ENCODE measurements around the gene HCN2. TPM values are rescaled to one million over a fixed set of nuclear protein-coding genes. Genes with fewer than 3 reads are reported as not detected.

HCN2 gene
- total and polyA plus RNA-seq, 9 of the 15 experiments (the other 6 are each of a cell fraction or from before 2014, with no cell fraction given): 0.29 to 4.2 (median 0.82) TPM; not detected in 2

DNA sequence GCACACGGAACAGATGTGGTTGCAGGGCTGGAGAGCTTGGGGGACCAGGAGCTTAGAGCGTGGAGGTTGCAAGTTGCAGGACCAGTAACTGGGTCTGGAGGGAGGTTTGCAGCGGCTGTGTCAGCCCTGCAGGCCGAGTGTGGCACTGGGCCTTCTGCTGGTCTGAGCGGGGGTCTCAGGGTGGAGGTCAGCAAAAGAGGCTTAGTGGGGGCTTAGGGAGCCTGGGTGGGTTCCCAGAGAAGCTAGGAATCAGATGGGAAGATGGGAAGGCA, 5.8 kb upstream of the HCN2 start (continued):
- TF ChIP-seq POLR2B (IDR thresholded peaks at IDR 0.05; ENCODE audit: low read depth, partially characterized antibody) (peak; percentile 79), BRCA1 (IDR thresholded peaks at IDR 0.05) (no peak), BRCA1 (CRISPR knock-in tag; IDR thresholded peaks at IDR 0.05) (no peak), NFIC (IDR thresholded peaks at IDR 0.05) (0 out of 2 replicates have a peak, but pooled peaks have one; percentile 3), BHLHE40 (IDR thresholded peaks at IDR 0.05; ENCODE audit: low read length) (no peak), CBFB (CRISPR knock-in tag; IDR thresholded peaks at IDR 0.05) (no peak), ZBTB17 (CRISPR knock-in tag; IDR thresholded peaks at IDR 0.05) (peak; percentile 53; the same call in 1 of the 2 replicates)
- TF ChIP-seq, protein P1, sequence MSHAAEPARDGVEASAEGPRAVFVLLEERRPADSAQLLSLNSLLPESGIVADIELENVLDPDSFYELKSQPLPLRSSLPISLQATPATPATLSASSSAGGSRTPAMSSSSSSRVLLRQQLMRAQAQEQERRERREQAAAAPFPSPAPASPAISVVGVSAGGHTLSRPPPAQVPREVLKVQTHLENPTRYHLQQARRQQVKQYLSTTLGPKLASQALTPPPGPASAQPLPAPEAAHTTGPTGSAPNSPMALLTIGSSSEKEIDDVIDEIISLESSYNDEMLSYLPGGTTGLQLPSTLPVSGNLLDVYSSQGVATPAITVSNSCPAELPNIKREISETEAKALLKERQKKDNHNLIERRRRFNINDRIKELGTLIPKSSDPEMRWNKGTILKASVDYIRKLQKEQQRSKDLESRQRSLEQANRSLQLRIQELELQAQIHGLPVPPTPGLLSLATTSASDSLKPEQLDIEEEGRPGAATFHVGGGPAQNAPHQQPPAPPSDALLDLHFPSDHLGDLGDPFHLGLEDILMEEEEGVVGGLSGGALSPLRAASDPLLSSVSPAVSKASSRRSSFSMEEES (CRISPR knock-in tag; IDR thresholded peaks at IDR 0.05): no peak

DNA sequence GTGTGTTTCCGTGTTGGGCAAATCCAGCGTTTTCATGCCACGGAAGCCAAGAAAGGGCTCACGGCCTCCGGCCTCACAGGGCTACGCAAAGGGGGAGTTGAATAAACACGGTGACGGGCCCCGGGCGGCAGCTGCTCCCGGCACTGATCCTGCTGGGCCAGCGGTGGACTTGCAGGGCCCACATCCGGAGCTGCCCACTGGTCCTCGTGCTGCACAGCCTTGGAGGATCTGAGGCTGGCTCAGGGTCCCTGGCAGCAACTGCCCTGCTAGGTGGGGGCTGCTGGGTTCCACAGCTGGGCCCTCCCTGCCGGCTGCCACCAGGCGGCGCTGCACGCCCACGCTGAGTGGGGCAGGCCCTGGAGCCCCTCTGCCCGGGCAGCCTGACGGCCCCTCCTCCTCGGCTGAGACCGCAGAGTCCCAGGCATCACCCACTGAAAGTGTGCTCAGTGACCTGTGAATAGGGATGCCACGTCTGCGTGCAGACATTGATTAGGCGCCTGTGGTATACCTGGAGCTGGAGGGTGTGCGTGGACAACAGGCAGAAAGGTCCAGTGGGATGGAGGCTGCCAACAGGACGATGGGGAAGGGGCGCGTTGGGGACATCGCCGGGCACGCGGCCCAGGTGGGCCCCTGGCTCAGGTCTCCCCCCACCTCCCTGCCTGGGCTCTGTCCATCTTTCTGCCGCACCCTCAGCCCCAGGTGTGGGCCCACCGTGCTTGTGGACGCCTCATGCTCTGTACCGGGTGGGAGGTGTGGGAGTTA, 5.3 kb upstream of the HCN2 start:
- POLR2A ChIA-PET: interaction anchor here (0.8 to 3.1 kb wide), 6 partner anchors 10 to 53 kb away, joined by 3 to 41 read pairs (median 6); partner anchors contain the start of genes BSG and CDC34
- TF ChIP-seq TAF9B (IDR thresholded peaks at IDR 0.05; ENCODE audit: partially characterized antibody) (no peak), SRSF3 (IDR thresholded peaks at IDR 0.05; ENCODE audit: insufficient read depth, low read length) (no peak), DPF2 (IDR thresholded peaks at IDR 0.05) (no peak), XRCC5 (IDR thresholded peaks at IDR 0.05; ENCODE audit: low read depth, low read length) (peak; percentile 26; the same call in 1 of the 2 replicates), RB1 (IDR thresholded peaks at IDR 0.05; ENCODE audit: low read depth) (peak; percentile 83), ADNP (tag; IDR thresholded peaks at IDR 0.05) (no peak), ZNF12 (CRISPR knock-in tag; IDR thresholded peaks at IDR 0.05) (peak; percentile 63; the same call in 1 of the 2 replicates), CBFB (CRISPR knock-in tag; IDR thresholded peaks at IDR 0.05) (0 out of 2 replicates have a peak, but pooled peaks have one; percentile 40), BACH1 (tag; IDR thresholded peaks at IDR 0.05) (no peak), ELF2 (CRISPR knock-in tag; IDR thresholded peaks at IDR 0.05) (no peak)
- TF ChIP-seq, protein P2, sequence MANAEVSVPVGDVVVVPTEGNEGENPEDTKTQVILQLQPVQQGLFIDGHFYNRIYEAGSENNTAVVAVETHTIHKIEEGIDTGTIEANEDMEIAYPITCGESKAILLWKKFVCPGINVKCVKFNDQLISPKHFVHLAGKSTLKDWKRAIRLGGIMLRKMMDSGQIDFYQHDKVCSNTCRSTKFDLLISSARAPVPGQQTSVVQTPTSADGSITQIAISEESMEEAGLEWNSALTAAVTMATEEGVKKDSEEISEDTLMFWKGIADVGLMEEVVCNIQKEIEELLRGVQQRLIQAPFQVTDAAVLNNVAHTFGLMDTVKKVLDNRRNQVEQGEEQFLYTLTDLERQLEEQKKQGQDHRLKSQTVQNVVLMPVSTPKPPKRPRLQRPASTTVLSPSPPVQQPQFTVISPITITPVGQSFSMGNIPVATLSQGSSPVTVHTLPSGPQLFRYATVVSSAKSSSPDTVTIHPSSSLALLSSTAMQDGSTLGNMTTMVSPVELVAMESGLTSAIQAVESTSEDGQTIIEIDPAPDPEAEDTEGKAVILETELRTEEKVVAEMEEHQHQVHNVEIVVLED (CRISPR knock-in tag; IDR thresholded peaks at IDR 0.05): no peak

More for the DNA sequence above, 5.3 kb upstream of the HCN2 start:
- no peak overlapping the region for H3K4me3 ChIP-seq
- peak; percentile 29 for FAIRE-seq
- H3K9me3 ChIP-seq (replicated peaks; ENCODE audit: control insufficient read depth, insufficient read depth, low read depth, low read length): no peaks in the 10 kb centered on the region
- peak; percentile 69 to 75 (median 72) for DNase-seq (ENCODE audit: extremely low read depth in 1 of 4, low spot score in 3 of 4)
- no peaks in the 10 kb centered on the region for H3K9me1 ChIP-seq (ENCODE audit: control insufficient read depth, insufficient read depth, low read length)
- no peak overlapping the region; a peak in 1 of 4 replicates for H3K9ac ChIP-seq (ENCODE audit: insufficient read depth in 1 of 2, low read depth in 2 of 2, low read length in 2 of 2)
- peaks cover 3 to 88% of the 10 kb centered on the region in 2 experiments; a peak in 3 of 5 replicates for H3K4me1 ChIP-seq (replicated peaks in 1 of 2; ENCODE audit: control insufficient read depth in 2 of 2, insufficient read depth in 2 of 2, low read length in 2 of 2)
- H3K27ac ChIP-seq (ENCODE audit: extremely low read depth, low read depth, low read length): no peak overlapping the region
- H3K27me3 ChIP-seq (ENCODE audit: control insufficient read depth in 2 of 2, insufficient read depth in 2 of 2, low read length in 2 of 2): no peaks in the 10 kb centered on the region
- BruUV-seq (replicated peaks): no TSS peak
- peak; percentile 90 for ATAC-seq
- peaks cover 28% of the 10 kb centered on the region for H4K20me1 ChIP-seq (replicated peaks; ENCODE audit: control insufficient read depth, insufficient read depth, low read length)
- no peak overlapping the region for H3K4me2 ChIP-seq (ENCODE audit: insufficient read depth, low read length)
- peaks cover 38% of the 10 kb centered on the region; the same call in 1 of the 3 replicates for H3K36me3 ChIP-seq (ENCODE audit: control insufficient read depth, insufficient read depth, low read length)
- CTCF ChIA-PET (ENCODE audit: low intra/inter-chr PET ratio): interaction anchor here (1.1 kb wide), 1 partner anchor 150 kb away, joined by 4 read pairs; no protein-coding TSS in a partner anchor
- peaks cover 12% of the 10 kb centered on the region for H3K79me2 ChIP-seq (ENCODE audit: control insufficient read depth, insufficient read depth, low read length)
- in situ Hi-C loops (cut with MboI): no loop called here
- intact Hi-C loops (cut with micrococcal nuclease): loop anchor here (10.0 kb wide), 2 partner anchors 50 to 150 kb away; partner anchors contain the start of gene CDC34
- H2AFZ ChIP-seq (ENCODE audit: low read depth, low read length): no peak overlapping the region
- 42% methylated on average over 25 of the region's 38 CpGs for WGBS (ENCODE audit: insufficient coverage, low coverage, missing lambda C conversion rate)
